CD4-positive, alpha-beta memory T cell (primary cell): ENCODE data around the gene KCNA2. TPM values are rescaled to one million over a fixed set of nuclear protein-coding genes. Genes with fewer than 3 reads are reported as not detected.

Source experiments
- CTCF ChIA-PET: fragments of 350-600 bp; sonication (Branson Sonifier 250); formaldehyde crosslinking; loops from one replicate; lab custom pipeline; 2021; ENCODE audit warnings: inconsistent platforms; ENCODE audit not compliant: partially characterized antibody; lab: Charles Lee
- POLR2A ChIA-PET: fragments of 350-600 bp; sonication (Branson Sonifier 250); formaldehyde crosslinking; loops from one replicate; lab custom pipeline; 2021; ENCODE audit not compliant: partially characterized antibody; lab: Charles Lee
- DNase-seq, 5 donors: peaks; one replicate each; pipeline versions ENCODE4 v3.0.0 to v3.0.0-alpha.2; 2020 to 2022; ENCODE audit warnings: mixed read lengths in 1 of 5
- H3K27ac ChIP-seq: one replicate; pipeline ENCODE4 v1.7.0; 2013; ENCODE audit warnings: low read depth, low read length
- H3K27me3 ChIP-seq: 2 replicates; pipeline ENCODE4 v1.7.0; 2013; ENCODE audit warnings: mild to moderate bottlenecking, low read length, moderate library complexity; ENCODE audit not compliant: insufficient read depth
- H3K36me3 ChIP-seq: 2 replicates; pipeline ENCODE4 v1.7.0; 2013; ENCODE audit warnings: mild to moderate bottlenecking, low read length, moderate library complexity; ENCODE audit not compliant: insufficient read depth
- H3K4me1 ChIP-seq: 2 replicates; pipeline ENCODE4 v1.7.0; 2013; ENCODE audit warnings: mild to moderate bottlenecking, low read length, moderate library complexity; ENCODE audit not compliant: insufficient read depth
- H3K4me3 ChIP-seq, 2 donors: one replicate each; pipeline ENCODE4 v1.7.0; 2013; ENCODE audit warnings: low read length in 2 of 2, mild to moderate bottlenecking in 1 of 2
- H3K9me3 ChIP-seq, 2 donors: one replicate each; pipeline ENCODE4 v1.7.0; 2013; ENCODE audit warnings: low read length in 2 of 2, control low read depth in 1 of 2; ENCODE audit not compliant: control insufficient read depth in 1 of 2
- H3K27ac Mint-ChIP-seq, 7 donors: one replicate each; pipeline ENCODE4 v1.8.0; 2020 to 2021; ENCODE audit warnings: mixed read lengths in 7 of 7, mild to moderate bottlenecking in 6 of 7, inconsistent platforms in 3 of 7, moderate library complexity in 3 of 7
- H3K27me3 Mint-ChIP-seq, 2 donors: one replicate each; pipeline ENCODE4 v1.8.0; 2020 to 2021; ENCODE audit warnings: mixed read lengths in 2 of 2
- H3K36me3 Mint-ChIP-seq, 2 donors: one replicate each; pipeline ENCODE4 v1.8.0; 2020 to 2021; ENCODE audit warnings: mixed read lengths in 2 of 2, inconsistent platforms in 1 of 2, mild to moderate bottlenecking in 1 of 2
- H3K4me1 Mint-ChIP-seq, 4 donors: one replicate each; pipeline ENCODE4 v1.8.0; 2020 to 2021; ENCODE audit warnings: mixed read lengths in 4 of 4, mild to moderate bottlenecking in 1 of 4
- H3K4me3 Mint-ChIP-seq, 8 donors: one replicate each; pipeline ENCODE4 v1.8.0; 2020 to 2021; ENCODE audit warnings: mixed read lengths in 8 of 8, mild to moderate bottlenecking in 7 of 8, moderate library complexity in 6 of 8, inconsistent platforms in 3 of 8
- H3K9me3 Mint-ChIP-seq, 8 donors: one replicate each; pipeline ENCODE4 v1.8.0; 2020 to 2021; ENCODE audit warnings: mixed read lengths in 8 of 8, mild to moderate bottlenecking in 5 of 8, inconsistent platforms in 3 of 8, moderate library complexity in 1 of 8
- intact Hi-C: fragments of 100-400 bp; cut with micrococcal nuclease; formaldehyde crosslinking; loops from one replicate; pipeline ENCODE4 v1.15.1; 2023
- polyA plus RNA-seq, 2 donors: library from polyadenylated mRNA; unstranded; fragments of 300-500 nt; fragmentation: Illumina TruSeq; gene quantifications; one replicate each; pipeline ENCODE4 v1.2.3, GENCODE V29; 2021
- total RNA-seq, 2 experiments: library from RNA; stranded (reverse); gene quantifications; one replicate each; pipeline ENCODE4 v1.2.3, GENCODE V29; 2021

KCNA2 gene
- total and polyA plus RNA-seq, 4 experiments from 2014 or later: 0.26 to 2.2 (median 1.1) TPM

GRCh38 chr1:110607536-110608230 lies 1.5 kb upstream of the KCNA2 start:
- POLR2A ChIA-PET: interaction anchor here (0.6 to 2.6 kb wide), 5 partner anchors 12 to 269 kb away, joined by 3 to 13 read pairs (median 4); partner anchors contain the start of genes KCNA3 and RBM15
- DNase-seq: peak in 2 of 5 donors; percentile 11 to 25
- intact Hi-C loops: no loop called here
- Mint-ChIP-seq H3K4me3 (peak overlapping the region; percentile 67 to 83 (median 70)), H3K36me3 (peaks cover 0 to 17% of the 10 kb centered on the region in 2 donors), H3K27ac (no peak overlapping the region), H3K9me3 (no peaks in the 10 kb centered on the region), H3K27me3 (peaks cover 25 to 45% of the 10 kb centered on the region in 2 donors), H3K4me1 (peaks cover 8 to 30% (median 18%) of the 10 kb centered on the region in 4 donors)
- Histone ChIP-seq H3K4me1 (peaks cover 21% of the 10 kb centered on the region), H3K36me3 (no peaks in the 10 kb centered on the region), H3K9me3 (no peaks in the 10 kb centered on the region), H3K27me3 (peaks cover 31% of the 10 kb centered on the region), H3K27ac (no peak overlapping the region), H3K4me3 (no peak overlapping the region)
- CTCF ChIA-PET: interaction anchor here (1.0 to 5.4 kb wide), 5 partner anchors 12 to 172 kb away, joined by 3 to 34 read pairs (median 3); no protein-coding TSS in a partner anchor

GRCh38 chr1:110606657-110607535 lies 738 bp upstream of the KCNA2 start:
- Mint-ChIP-seq H3K4me1 (peaks cover 6 to 30% (median 16%) of the 10 kb centered on the region in 4 donors), H3K27me3 (peaks cover 25 to 47% of the 10 kb centered on the region in 2 donors), H3K4me3 (peak overlapping the region; percentile 81 to 90 (median 84)), H3K27ac (peak overlapping the region in 1 of 7 donors; percentile 47), H3K9me3 (no peaks in the 10 kb centered on the region), H3K36me3 (peaks cover 0 to 20% of the 10 kb centered on the region in 2 donors)
- intact Hi-C loops: no loop called here
- POLR2A ChIA-PET: interaction anchor here (0.6 to 2.6 kb wide), 6 partner anchors 13 to 1094 kb away, joined by 3 to 13 read pairs (median 4); partner anchors contain the start of genes KCNA3 and RBM15
- DNase-seq: peak; percentile 5 to 46 (median 26)
- Histone ChIP-seq H3K27me3 (peaks cover 31% of the 10 kb centered on the region), H3K4me3 (peak overlapping the region; percentile 54 to 59), H3K9me3 (no peaks in the 10 kb centered on the region), H3K36me3 (no peaks in the 10 kb centered on the region), H3K27ac (no peak overlapping the region), H3K4me1 (peaks cover 21% of the 10 kb centered on the region)
- CTCF ChIA-PET: interaction anchor here (0.8 to 5.4 kb wide), 7 partner anchors 12 to 175 kb away, joined by 3 to 34 read pairs (median 3); no protein-coding TSS in a partner anchor

- peak overlapping the region in 6 of 8 donors; percentile 51 to 79 (median 68) for H3K4me3 Mint-ChIP-seq
- H3K27me3 ChIP-seq: peaks cover 31% of the 10 kb centered on the region
- intact Hi-C loops: no loop called here
Measured at GRCh38 chr1:110605446-110605845, 712 bp downstream of the KCNA2 start.

GRCh38 chr1:110604586-110605148 lies 1.5 kb downstream of the KCNA2 start:
- peaks cover 15% of the 10 kb centered on the region for H3K4me1 ChIP-seq
- ChIA-PET CTCF (interaction anchor here (0.9 to 5.4 kb wide), 6 partner anchors 15 to 388 kb away, joined by 3 to 34 read pairs (median 10); no protein-coding TSS in a partner anchor), POLR2A (interaction anchor here (1.0 to 1.4 kb wide), 2 partner anchors 15 to 182 kb away, joined by 3 read pairs; no protein-coding TSS in a partner anchor)
- DNase-seq: no peak
- H3K9me3 ChIP-seq: no peaks in the 10 kb centered on the region
- Mint-ChIP-seq H3K27ac (no peak overlapping the region), H3K27me3 (peaks cover 25 to 46% of the 10 kb centered on the region in 2 donors), H3K9me3 (no peaks in the 10 kb centered on the region), H3K4me1 (peaks cover 4 to 22% (median 13%) of the 10 kb centered on the region in 4 donors), H3K4me3 (peak overlapping the region in 1 of 8 donors; percentile 79), H3K36me3 (peaks cover 0 to 20% of the 10 kb centered on the region in 2 donors)
- intact Hi-C loops: no loop called here
- no peak overlapping the region for H3K27ac ChIP-seq
- no peaks in the 10 kb centered on the region for H3K36me3 ChIP-seq
- peaks cover 31% of the 10 kb centered on the region for H3K27me3 ChIP-seq
- no peak overlapping the region for H3K4me3 ChIP-seq

More at GRCh38 chr1:110605446-110605845, 712 bp downstream of the KCNA2 start:
- H3K36me3 Mint-ChIP-seq: peaks cover 0 to 20% of the 10 kb centered on the region in 2 donors
- no peaks in the 10 kb centered on the region for H3K9me3 Mint-ChIP-seq
- no peak for DNase-seq
- H3K27me3 Mint-ChIP-seq: peaks cover 25 to 47% of the 10 kb centered on the region in 2 donors
- H3K4me1 Mint-ChIP-seq: peaks cover 6 to 26% (median 16%) of the 10 kb centered on the region in 4 donors
- H3K4me1 ChIP-seq: peaks cover 21% of the 10 kb centered on the region
- ChIA-PET CTCF (interaction anchor here (1.0 to 5.4 kb wide), 5 partner anchors 14 to 387 kb away, joined by 3 to 34 read pairs (median 15); no protein-coding TSS in a partner anchor), POLR2A (interaction anchor here (1.0 to 2.6 kb wide), 3 partner anchors 14 to 182 kb away, joined by 3 to 13 read pairs (median 3); no protein-coding TSS in a partner anchor)
- no peak overlapping the region for H3K4me3 ChIP-seq
- H3K27ac Mint-ChIP-seq: no peak overlapping the region
- H3K27ac ChIP-seq: no peak overlapping the region
- H3K36me3 ChIP-seq: no peaks in the 10 kb centered on the region
- H3K9me3 ChIP-seq: no peaks in the 10 kb centered on the region

- Mint-ChIP-seq H3K27me3 (peaks cover 18 to 33% of the 10 kb centered on the region in 2 donors), H3K27ac (no peak overlapping the region), H3K36me3 (peaks cover 0 to 24% of the 10 kb centered on the region in 2 donors), H3K4me3 (no peak overlapping the region), H3K9me3 (no peaks in the 10 kb centered on the region), H3K4me1 (peaks cover 3 to 20% (median 8%) of the 10 kb centered on the region in 4 donors)
- no peaks in the 10 kb centered on the region for H3K36me3 ChIP-seq
- CTCF ChIA-PET: no interaction called here
- H3K9me3 ChIP-seq: no peaks in the 10 kb centered on the region
- no peak overlapping the region for H3K27ac ChIP-seq
- H3K4me3 ChIP-seq: no peak overlapping the region
- POLR2A ChIA-PET: no interaction called here
- DNase-seq: no peak
- peaks cover 30% of the 10 kb centered on the region for H3K27me3 ChIP-seq
- intact Hi-C loops: no loop called here
- H3K4me1 ChIP-seq: peaks cover 15% of the 10 kb centered on the region
Measured at GRCh38 chr1:110603058-110603457, 3.1 kb downstream of the KCNA2 start.

- no peak for DNase-seq
- Mint-ChIP-seq H3K27ac (no peak overlapping the region), H3K27me3 (peaks cover 18 to 31% of the 10 kb centered on the region in 2 donors), H3K36me3 (peaks cover 0 to 24% of the 10 kb centered on the region in 2 donors), H3K4me1 (peaks cover 3 to 14% (median 8%) of the 10 kb centered on the region in 4 donors), H3K9me3 (no peaks in the 10 kb centered on the region), H3K4me3 (no peak overlapping the region)
- H3K27ac ChIP-seq: no peak overlapping the region
- peaks cover 24% of the 10 kb centered on the region for H3K27me3 ChIP-seq
- ChIA-PET POLR2A (no interaction called here), CTCF (no interaction called here)
- no peaks in the 10 kb centered on the region for H3K36me3 ChIP-seq
- H3K4me3 ChIP-seq: no peak overlapping the region
- no peaks in the 10 kb centered on the region for H3K9me3 ChIP-seq
- intact Hi-C loops: no loop called here
- peaks cover 9% of the 10 kb centered on the region for H3K4me1 ChIP-seq
Measured at GRCh38 chr1:110602466-110602865, 3.7 kb downstream of the KCNA2 start.
